HG03378 (cell line): Measurements from ENCODE around the gene ELOB.
"Not testable (repeated sequence)": the region's sequence is repeated elsewhere in the genome, so short reads cannot be mapped to it uniquely, and the experiment has no call there.

ENCODE experiments used
- ATAC-seq: cut with Tn5 transposase; IDR thresholded peaks from one replicate; pipeline ENCODE4 v1.9.1; 2021; ENCODE audit warnings: mild to moderate bottlenecking, moderate library complexity; ENCODE audit not compliant: unreplicated experiment

Gene ELOB

GRCh38 chr16:2724816-2725348 is 52.2 kb downstream of the ELOB start:
- no peak for ATAC-seq

GRCh38 chr16:2724088-2724676 is 52.9 kb downstream of the ELOB start:
- no peak for ATAC-seq

GRCh38 chr16:2721634-2722173 is 55.4 kb downstream of the ELOB start:
- not testable (repeated sequence) for ATAC-seq
